Esophagus muscularis mucosa (tissue), 2 donors: ENCODE results near the gene C2orf81.

Experiments used
- POLR2A ChIP-seq: fragments of 450-650 bp; IDR thresholded peaks from one replicate; pipeline ENCODE4 v1.6.1; 2017; ENCODE audit warnings: antibody characterized with exemption, moderate library complexity, mild to moderate bottlenecking, low read depth
- POLR2AphosphoS5 ChIP-seq, 2 donors: sonication (generic); formaldehyde crosslinking; IDR thresholded peaks; one replicate each; pipeline ENCODE4 v1.6.1; 2017; ENCODE audit warnings: antibody characterized with exemption in 2 of 2

DNA sequence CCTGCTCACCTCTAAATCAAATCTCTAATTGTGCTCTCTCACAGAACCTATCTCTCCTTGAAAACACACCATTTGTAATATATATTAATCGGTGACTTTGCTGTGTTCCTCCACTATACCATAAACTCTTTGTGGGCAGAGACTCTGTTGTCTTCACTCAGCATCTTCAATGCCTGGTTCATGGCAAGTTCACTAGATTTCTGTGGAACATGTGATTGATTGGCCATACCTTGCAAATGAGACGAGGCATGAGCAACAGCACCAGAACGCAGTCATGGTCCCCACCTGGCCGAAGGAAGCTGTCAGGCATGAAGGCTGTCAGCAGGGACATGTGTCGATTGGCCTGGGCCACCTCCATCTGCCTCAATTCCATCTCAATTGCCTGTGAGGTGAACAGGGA, 52.9 kb downstream of the C2orf81 start:
- TF ChIP-seq POLR2A (no peak), POLR2AphosphoS5 (IDR thresholded peaks at IDR 0.05) (no peak)
